ENCODE results near the gene UTF1. TPM values are rescaled to one million over a fixed set of nuclear protein-coding genes. Genes with fewer than 3 reads are reported as not detected.

Gene UTF1
- total and polyA plus RNA-seq, 2 experiments from 2014 or later: 12.2 to 51.4 TPM

DNA sequence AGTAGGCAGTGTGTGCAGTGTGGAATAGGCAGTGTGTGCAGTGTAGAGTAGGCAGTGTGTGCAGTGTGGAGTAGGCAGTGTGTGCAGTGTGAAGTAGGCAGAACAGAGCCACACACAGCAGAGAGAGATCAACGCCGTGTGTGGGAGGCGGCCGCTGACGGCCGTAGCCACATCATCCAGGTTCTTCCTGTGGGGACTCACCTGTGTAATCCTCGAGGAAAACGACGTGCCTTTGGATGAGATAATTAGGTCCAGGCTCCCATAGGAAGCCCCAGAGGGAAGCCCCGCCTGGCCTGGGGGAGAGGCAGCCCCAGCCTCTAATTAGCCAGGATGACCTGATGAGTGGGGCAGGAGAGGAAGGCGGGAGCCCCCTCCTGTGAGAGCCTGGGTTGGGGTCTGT is 44.6 kb upstream of the UTF1 start:
- peaks cover 3% of the 10 kb centered on the region for H3K27me3 Mint-ChIP-seq (ENCODE audit: insufficient read depth, low read depth, poor library complexity)
- Histone ChIP-seq H3K9me2 (ENCODE audit: insufficient read depth) (no peaks in the 10 kb centered on the region), H4K20me1 (replicated peaks; ENCODE audit: insufficient read depth) (no peaks in the 10 kb centered on the region), H2AFZ (no peak overlapping the region), H3K27ac (ENCODE audit: low read depth) (no peak overlapping the region), H3K27me3 (ENCODE audit: insufficient read depth) (no peaks in the 10 kb centered on the region), H3K36me3 (ENCODE audit: insufficient read depth) (no peaks in the 10 kb centered on the region), H3K4me1 (ENCODE audit: insufficient read depth) (no peaks in the 10 kb centered on the region), H3K79me2 (replicated peaks; ENCODE audit: insufficient read depth) (no peaks in the 10 kb centered on the region), H3K4me2 (no peak overlapping the region), H3F3A (replicated peaks; ENCODE audit: low read depth) (no peaks in the 10 kb centered on the region), H3K4me3 (no peak overlapping the region)
- DNase-seq (ENCODE audit: low spot score) (no peak), ATAC-seq (no peak)
- TF ChIP-seq EZH2 (IDR thresholded peaks at IDR 0.05; ENCODE audit: low read depth, unreplicated experiment) (no peak), ZNF114 (CRISPR knock-in tag; IDR thresholded peaks at IDR 0.05) (no peak), CREB1 (CRISPR knock-in tag; IDR thresholded peaks at IDR 0.05; ENCODE audit: low read depth) (no peak), JUNB (IDR thresholded peaks at IDR 0.05; ENCODE audit: unreplicated experiment) (no peak), POLR2AphosphoS5 (IDR thresholded peaks at IDR 0.05; ENCODE audit: low read depth) (no peak), NANOG (IDR thresholded peaks at IDR 0.05; ENCODE audit: borderline replicate concordance) (no peak), STAT1 (IDR thresholded peaks at IDR 0.05; ENCODE audit: unreplicated experiment) (no peak)
- TF ChIP-seq, protein P1, sequence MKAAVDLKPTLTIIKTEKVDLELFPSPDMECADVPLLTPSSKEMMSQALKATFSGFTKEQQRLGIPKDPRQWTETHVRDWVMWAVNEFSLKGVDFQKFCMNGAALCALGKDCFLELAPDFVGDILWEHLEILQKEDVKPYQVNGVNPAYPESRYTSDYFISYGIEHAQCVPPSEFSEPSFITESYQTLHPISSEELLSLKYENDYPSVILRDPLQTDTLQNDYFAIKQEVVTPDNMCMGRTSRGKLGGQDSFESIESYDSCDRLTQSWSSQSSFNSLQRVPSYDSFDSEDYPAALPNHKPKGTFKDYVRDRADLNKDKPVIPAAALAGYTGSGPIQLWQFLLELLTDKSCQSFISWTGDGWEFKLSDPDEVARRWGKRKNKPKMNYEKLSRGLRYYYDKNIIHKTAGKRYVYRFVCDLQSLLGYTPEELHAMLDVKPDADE (IDR thresholded peaks at IDR 0.05): no peak
- TF ChIP-seq, protein P2, sequence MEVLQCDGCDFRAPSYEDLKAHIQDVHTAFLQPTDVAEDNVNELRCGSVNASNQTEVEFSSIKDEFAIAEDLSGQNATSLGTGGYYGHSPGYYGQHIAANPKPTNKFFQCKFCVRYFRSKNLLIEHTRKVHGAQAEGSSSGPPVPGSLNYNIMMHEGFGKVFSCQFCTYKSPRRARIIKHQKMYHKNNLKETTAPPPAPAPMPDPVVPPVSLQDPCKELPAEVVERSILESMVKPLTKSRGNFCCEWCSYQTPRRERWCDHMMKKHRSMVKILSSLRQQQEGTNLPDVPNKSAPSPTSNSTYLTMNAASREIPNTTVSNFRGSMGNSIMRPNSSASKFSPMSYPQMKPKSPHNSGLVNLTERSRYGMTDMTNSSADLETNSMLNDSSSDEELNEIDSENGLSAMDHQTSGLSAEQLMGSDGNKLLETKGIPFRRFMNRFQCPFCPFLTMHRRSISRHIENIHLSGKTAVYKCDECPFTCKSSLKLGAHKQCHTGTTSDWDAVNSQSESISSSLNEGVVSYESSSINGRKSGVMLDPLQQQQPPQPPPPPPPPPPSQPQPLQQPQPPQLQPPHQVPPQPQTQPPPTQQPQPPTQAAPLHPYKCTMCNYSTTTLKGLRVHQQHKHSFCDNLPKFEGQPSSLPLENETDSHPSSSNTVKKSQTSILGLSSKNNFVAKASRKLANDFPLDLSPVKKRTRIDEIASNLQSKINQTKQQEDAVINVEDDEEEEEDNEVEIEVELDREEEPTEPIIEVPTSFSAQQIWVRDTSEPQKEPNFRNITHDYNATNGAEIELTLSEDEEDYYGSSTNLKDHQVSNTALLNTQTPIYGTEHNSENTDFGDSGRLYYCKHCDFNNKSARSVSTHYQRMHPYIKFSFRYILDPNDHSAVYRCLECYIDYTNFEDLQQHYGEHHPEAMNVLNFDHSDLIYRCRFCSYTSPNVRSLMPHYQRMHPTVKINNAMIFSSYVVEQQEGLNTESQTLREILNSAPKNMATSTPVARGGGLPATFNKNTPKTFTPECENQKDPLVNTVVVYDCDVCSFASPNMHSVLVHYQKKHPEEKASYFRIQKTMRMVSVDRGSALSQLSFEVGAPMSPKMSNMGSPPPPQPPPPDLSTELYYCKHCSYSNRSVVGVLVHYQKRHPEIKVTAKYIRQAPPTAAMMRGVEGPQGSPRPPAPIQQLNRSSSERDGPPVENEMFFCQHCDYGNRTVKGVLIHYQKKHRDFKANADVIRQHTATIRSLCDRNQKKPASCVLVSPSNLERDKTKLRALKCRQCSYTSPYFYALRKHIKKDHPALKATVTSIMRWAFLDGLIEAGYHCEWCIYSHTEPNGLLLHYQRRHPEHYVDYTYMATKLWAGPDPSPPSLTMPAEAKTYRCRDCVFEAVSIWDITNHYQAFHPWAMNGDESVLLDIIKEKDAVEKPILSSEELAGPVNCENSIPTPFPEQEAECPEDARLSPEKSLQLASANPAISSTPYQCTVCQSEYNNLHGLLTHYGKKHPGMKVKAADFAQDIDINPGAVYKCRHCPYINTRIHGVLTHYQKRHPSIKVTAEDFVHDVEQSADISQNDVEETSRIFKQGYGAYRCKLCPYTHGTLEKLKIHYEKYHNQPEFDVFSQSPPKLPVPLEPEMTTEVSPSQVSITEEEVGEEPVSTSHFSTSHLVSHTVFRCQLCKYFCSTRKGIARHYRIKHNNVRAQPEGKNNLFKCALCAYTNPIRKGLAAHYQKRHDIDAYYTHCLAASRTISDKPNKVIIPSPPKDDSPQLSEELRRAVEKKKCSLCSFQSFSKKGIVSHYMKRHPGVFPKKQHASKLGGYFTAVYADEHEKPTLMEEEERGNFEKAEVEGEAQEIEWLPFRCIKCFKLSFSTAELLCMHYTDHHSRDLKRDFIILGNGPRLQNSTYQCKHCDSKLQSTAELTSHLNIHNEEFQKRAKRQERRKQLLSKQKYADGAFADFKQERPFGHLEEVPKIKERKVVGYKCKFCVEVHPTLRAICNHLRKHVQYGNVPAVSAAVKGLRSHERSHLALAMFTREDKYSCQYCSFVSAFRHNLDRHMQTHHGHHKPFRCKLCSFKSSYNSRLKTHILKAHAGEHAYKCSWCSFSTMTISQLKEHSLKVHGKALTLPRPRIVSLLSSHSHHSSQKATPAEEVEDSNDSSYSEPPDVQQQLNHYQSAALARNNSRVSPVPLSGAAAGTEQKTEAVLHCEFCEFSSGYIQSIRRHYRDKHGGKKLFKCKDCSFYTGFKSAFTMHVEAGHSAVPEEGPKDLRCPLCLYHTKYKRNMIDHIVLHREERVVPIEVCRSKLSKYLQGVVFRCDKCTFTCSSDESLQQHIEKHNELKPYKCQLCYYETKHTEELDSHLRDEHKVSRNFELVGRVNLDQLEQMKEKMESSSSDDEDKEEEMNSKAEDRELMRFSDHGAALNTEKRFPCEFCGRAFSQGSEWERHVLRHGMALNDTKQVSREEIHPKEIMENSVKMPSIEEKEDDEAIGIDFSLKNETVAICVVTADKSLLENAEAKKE (CRISPR knock-in tag; IDR thresholded peaks at IDR 0.05): no peak
- TF ChIP-seq, protein P3, sequence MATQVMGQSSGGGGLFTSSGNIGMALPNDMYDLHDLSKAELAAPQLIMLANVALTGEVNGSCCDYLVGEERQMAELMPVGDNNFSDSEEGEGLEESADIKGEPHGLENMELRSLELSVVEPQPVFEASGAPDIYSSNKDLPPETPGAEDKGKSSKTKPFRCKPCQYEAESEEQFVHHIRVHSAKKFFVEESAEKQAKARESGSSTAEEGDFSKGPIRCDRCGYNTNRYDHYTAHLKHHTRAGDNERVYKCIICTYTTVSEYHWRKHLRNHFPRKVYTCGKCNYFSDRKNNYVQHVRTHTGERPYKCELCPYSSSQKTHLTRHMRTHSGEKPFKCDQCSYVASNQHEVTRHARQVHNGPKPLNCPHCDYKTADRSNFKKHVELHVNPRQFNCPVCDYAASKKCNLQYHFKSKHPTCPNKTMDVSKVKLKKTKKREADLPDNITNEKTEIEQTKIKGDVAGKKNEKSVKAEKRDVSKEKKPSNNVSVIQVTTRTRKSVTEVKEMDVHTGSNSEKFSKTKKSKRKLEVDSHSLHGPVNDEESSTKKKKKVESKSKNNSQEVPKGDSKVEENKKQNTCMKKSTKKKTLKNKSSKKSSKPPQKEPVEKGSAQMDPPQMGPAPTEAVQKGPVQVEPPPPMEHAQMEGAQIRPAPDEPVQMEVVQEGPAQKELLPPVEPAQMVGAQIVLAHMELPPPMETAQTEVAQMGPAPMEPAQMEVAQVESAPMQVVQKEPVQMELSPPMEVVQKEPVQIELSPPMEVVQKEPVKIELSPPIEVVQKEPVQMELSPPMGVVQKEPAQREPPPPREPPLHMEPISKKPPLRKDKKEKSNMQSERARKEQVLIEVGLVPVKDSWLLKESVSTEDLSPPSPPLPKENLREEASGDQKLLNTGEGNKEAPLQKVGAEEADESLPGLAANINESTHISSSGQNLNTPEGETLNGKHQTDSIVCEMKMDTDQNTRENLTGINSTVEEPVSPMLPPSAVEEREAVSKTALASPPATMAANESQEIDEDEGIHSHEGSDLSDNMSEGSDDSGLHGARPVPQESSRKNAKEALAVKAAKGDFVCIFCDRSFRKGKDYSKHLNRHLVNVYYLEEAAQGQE (IDR thresholded peaks at IDR 0.05; ENCODE audit: unreplicated experiment): no peak
- no peak overlapping the region for H3K27ac Mint-ChIP-seq
- H3K36me3 Mint-ChIP-seq (ENCODE audit: low read depth): peaks cover 19% of the 10 kb centered on the region
- H3K9me3 Mint-ChIP-seq: peaks cover 9% of the 10 kb centered on the region; the same call in 1 of the 3 replicates
- no peaks in the 10 kb centered on the region for H3K4me1 Mint-ChIP-seq
- H3K4me3 Mint-ChIP-seq: no peak overlapping the region

All from GM23338 (cell line).